ENCODE data around the gene PPP1R13B. TPM values are rescaled to one million over a fixed set of nuclear protein-coding genes. Genes with fewer than 3 reads are reported as not detected.
A peak's percentile ranks its signal among the peaks of the same experiment; 100 is the strongest.

The PPP1R13B gene
- total RNA-seq, 1 donor from 2014 or later = 10.1 TPM

- DNase-seq (ENCODE audit: low spot score) = no peak
- H3K4me3 Mint-ChIP-seq (ENCODE audit: unreplicated experiment) = peak overlapping the region; percentile 28
- H3K27me3 Mint-ChIP-seq (ENCODE audit: low read depth) = peaks cover 2% of the 10 kb centered on the region
- no peaks in the 10 kb centered on the region for H3K36me3 Mint-ChIP-seq (ENCODE audit: low read depth)
- peak overlapping the region; percentile 12 for H3K27ac Mint-ChIP-seq (ENCODE audit: unreplicated experiment)
- no peaks in the 10 kb centered on the region for H3K9me3 Mint-ChIP-seq (ENCODE audit: low read depth)
- TF ChIP-seq CTCF (IDR thresholded peaks at IDR 0.05) = no peak
- peaks cover 17% of the 10 kb centered on the region for H3K4me1 Mint-ChIP-seq (ENCODE audit: low read depth)
Measured at GRCh38 chr14:103879570-103880347, 32.4 kb upstream of the PPP1R13B start.

GRCh38 chr14:103879118-103879569, 31.8 kb upstream of the PPP1R13B start:
- Mint-ChIP-seq H3K27ac (ENCODE audit: unreplicated experiment) (no peak overlapping the region), H3K27me3 (ENCODE audit: low read depth) (peaks cover 2% of the 10 kb centered on the region), H3K36me3 (ENCODE audit: low read depth) (no peaks in the 10 kb centered on the region), H3K9me3 (ENCODE audit: low read depth) (no peaks in the 10 kb centered on the region), H3K4me3 (ENCODE audit: unreplicated experiment) (no peak overlapping the region), H3K4me1 (ENCODE audit: low read depth) (peaks cover 17% of the 10 kb centered on the region)
- no peak for DNase-seq (ENCODE audit: low spot score)
- TF ChIP-seq CTCF (IDR thresholded peaks at IDR 0.05) = no peak

- Mint-ChIP-seq H3K27me3 (ENCODE audit: low read depth) (peaks cover 2% of the 10 kb centered on the region), H3K4me3 (ENCODE audit: unreplicated experiment) (no peak overlapping the region), H3K36me3 (ENCODE audit: low read depth) (no peaks in the 10 kb centered on the region), H3K27ac (ENCODE audit: unreplicated experiment) (no peak overlapping the region), H3K9me3 (ENCODE audit: low read depth) (no peaks in the 10 kb centered on the region), H3K4me1 (ENCODE audit: low read depth) (peaks cover 17% of the 10 kb centered on the region)
- no peak for DNase-seq (ENCODE audit: low spot score)
- TF ChIP-seq CTCF (IDR thresholded peaks at IDR 0.05) = no peak
Measured at GRCh38 chr14:103878180-103878579, 30.8 kb upstream of the PPP1R13B start.

- Mint-ChIP-seq H3K36me3 (ENCODE audit: low read depth) (no peaks in the 10 kb centered on the region), H3K27me3 (ENCODE audit: low read depth) (peaks cover 2% of the 10 kb centered on the region), H3K4me3 (ENCODE audit: unreplicated experiment) (no peak overlapping the region), H3K4me1 (ENCODE audit: low read depth) (peaks cover 4% of the 10 kb centered on the region), H3K9me3 (ENCODE audit: low read depth) (no peaks in the 10 kb centered on the region), H3K27ac (ENCODE audit: unreplicated experiment) (no peak overlapping the region)
- no peak for TF ChIP-seq CTCF (IDR thresholded peaks at IDR 0.05)
- no peak for DNase-seq (ENCODE audit: low spot score)
Measured at GRCh38 chr14:103875010-103875409, 27.6 kb upstream of the PPP1R13B start.

- Mint-ChIP-seq H3K27ac (ENCODE audit: unreplicated experiment) (no peak overlapping the region), H3K4me3 (ENCODE audit: unreplicated experiment) (no peak overlapping the region), H3K27me3 (ENCODE audit: low read depth) (peaks cover 2% of the 10 kb centered on the region), H3K9me3 (ENCODE audit: low read depth) (no peaks in the 10 kb centered on the region), H3K4me1 (ENCODE audit: low read depth) (no peaks in the 10 kb centered on the region), H3K36me3 (ENCODE audit: low read depth) (no peaks in the 10 kb centered on the region)
- no peak for DNase-seq (ENCODE audit: low spot score)
- TF ChIP-seq CTCF (IDR thresholded peaks at IDR 0.05) = no peak
Measured at GRCh38 chr14:103872481-103873113, 25.2 kb upstream of the PPP1R13B start.
